HepG2 (cell line): ENCODE measurements around the gene XAB2. TPM values are rescaled to one million over a fixed set of nuclear protein-coding genes. Genes with fewer than 3 reads are reported as not detected.
A peak's percentile ranks its signal among the peaks of the same experiment; 100 is the strongest.

Experiments used
- CEBPB ChIP-seq: IDR thresholded peaks from 2 replicates; pipeline ENCODE4 v1.6.1; 2011; ENCODE audit warnings: low read depth, low read length, improper control_type of control experiment, borderline replicate concordance
- ISL2 ChIP-seq: sonication (generic); formaldehyde crosslinking; IDR thresholded peaks from 2 replicates; pipeline ENCODE4 v1.5.0; 2020; ENCODE audit warnings: missing genetic modification reagents
- JARID2 ChIP-seq: sonication (generic); formaldehyde crosslinking; IDR thresholded peaks from 2 replicates; pipeline ENCODE4 v1.8.1; 2023; ENCODE audit warnings: missing genetic modification reagents, inconsistent platforms; ENCODE audit not compliant: insufficient replicate concordance
- KAT8 ChIP-seq: IDR thresholded peaks from 2 replicates; pipeline ENCODE4 v1.6.1; 2016; ENCODE audit warnings: missing genetic modification reagents, missing compliant biosample characterization
- KLF12 ChIP-seq: sonication (generic); formaldehyde crosslinking; IDR thresholded peaks from 2 replicates; pipeline ENCODE4 v1.4.0; 2020; ENCODE audit warnings: missing genetic modification reagents, borderline replicate concordance
- KLF16 ChIP-seq, 2 experiments: sonication (generic) in 1 of 2; formaldehyde crosslinking in 1 of 2; IDR thresholded peaks; 2 replicates each; pipeline versions ENCODE4 v1.6.1 to v1.8.0; 2016 to 2023; ENCODE audit warnings: missing genetic modification reagents in 2 of 2, missing compliant biosample characterization in 1 of 2
- NCOR1 ChIP-seq: fragments of 200-600 bp; sonication (generic); IDR thresholded peaks from 2 replicates; pipeline ENCODE4 v1.7.0; 2017; ENCODE audit warnings: antibody characterized with exemption, low read length, borderline replicate concordance
- PHF21A ChIP-seq: sonication (generic); formaldehyde crosslinking; IDR thresholded peaks from 2 replicates; pipeline ENCODE4 v1.5.0; 2020; ENCODE audit warnings: mild to moderate bottlenecking, missing genetic modification reagents
- RFX3 ChIP-seq: IDR thresholded peaks from 2 replicates; pipeline ENCODE4 v1.6.1; 2016; ENCODE audit warnings: missing biosample characterization, missing genetic modification reagents
- ZNF136 ChIP-seq: sonication (generic); formaldehyde crosslinking; IDR thresholded peaks from 2 replicates; pipeline ENCODE4 v1.8.1; 2022; ENCODE audit warnings: low read depth, mild to moderate bottlenecking, moderate library complexity, missing genetic modification reagents
- ZNF432 ChIP-seq: sonication (generic); formaldehyde crosslinking; IDR thresholded peaks from 2 replicates; pipeline ENCODE4 v1.5.0; 2020; ENCODE audit warnings: missing genetic modification reagents, mild to moderate bottlenecking, borderline replicate concordance
- ZNF616 ChIP-seq: sonication (generic); formaldehyde crosslinking; IDR thresholded peaks from 2 replicates; pipeline ENCODE4 v1.5.0; 2020; ENCODE audit warnings: low read depth, mild to moderate bottlenecking, missing genetic modification reagents
- ZNF674 ChIP-seq: sonication (generic); formaldehyde crosslinking; IDR thresholded peaks from 2 replicates; pipeline ENCODE4 v1.5.0; 2020; ENCODE audit warnings: low read depth, mild to moderate bottlenecking, missing genetic modification reagents
- ZNF772 ChIP-seq: sonication (generic); formaldehyde crosslinking; IDR thresholded peaks from 2 replicates; pipeline ENCODE4 v1.5.0; 2020; ENCODE audit warnings: mild to moderate bottlenecking, missing genetic modification reagents
- polyA plus RNA-seq, 8 experiments: library from polyadenylated mRNA; depleted of rRNA in 3 of 8; stranded (reverse) in 7 of 8; unstranded in 1 of 8; fragments of >200 nt; fragmentation: Illumina TruSeq in 4 of 8; extraction: Trizol in 4 of 8; gene quantifications; 2 replicates each; pipeline versions ENCODE4 v1.2.1 to v1.2.3, GENCODE V29; 2011 to 2016; ENCODE audit warnings: low read depth in 4 of 8, missing spikeins in 1 of 8, mixed read lengths in 1 of 8; ENCODE audit not compliant: insufficient read depth in 1 of 8
- total RNA-seq, 5 experiments: library from RNA; depleted of rRNA; stranded (reverse); fragments of >200 nt; fragmentation: Illumina TruSeq; extraction: Trizol; gene quantifications; 2 replicates each; pipeline ENCODE4 v1.2.3, GENCODE V29; 2016; ENCODE audit warnings: low read depth in 1 of 5
- TF ChIP-seq, protein P1 (sequence below): sonication (generic); formaldehyde crosslinking; IDR thresholded peaks from 2 replicates; pipeline ENCODE4 v1.5.0; 2020; ENCODE audit warnings: missing genetic modification reagents
- TF ChIP-seq, protein P2 (sequence below), 2 experiments: sonication (generic) in 1 of 2; formaldehyde crosslinking in 1 of 2; IDR thresholded peaks; 2 replicates each; pipeline versions ENCODE4 v1.6.1 to v1.9.0; 2014 to 2022; ENCODE audit warnings: antibody characterized with exemption in 1 of 2, borderline replicate concordance in 1 of 2, inconsistent platforms in 1 of 2, low read depth in 1 of 2, missing genetic modification reagents in 1 of 2
- TF ChIP-seq, protein P3 (sequence below): sonication (generic); formaldehyde crosslinking; IDR thresholded peaks from 2 replicates; pipeline ENCODE4 v1.5.0; 2020; ENCODE audit warnings: mild to moderate bottlenecking, missing genetic modification reagents
- TF ChIP-seq, protein P4 (sequence below): sonication (generic); formaldehyde crosslinking; IDR thresholded peaks from 2 replicates; pipeline ENCODE4 v1.8.0; 2022; ENCODE audit warnings: mild to moderate bottlenecking, missing genetic modification reagents, moderate library complexity

The XAB2 gene
- total and polyA plus RNA-seq, 2 of the 13 experiments (the other 11 are each of a cell fraction or from before 2014, with no cell fraction given): 6.2 to 23.9 TPM

DNA sequence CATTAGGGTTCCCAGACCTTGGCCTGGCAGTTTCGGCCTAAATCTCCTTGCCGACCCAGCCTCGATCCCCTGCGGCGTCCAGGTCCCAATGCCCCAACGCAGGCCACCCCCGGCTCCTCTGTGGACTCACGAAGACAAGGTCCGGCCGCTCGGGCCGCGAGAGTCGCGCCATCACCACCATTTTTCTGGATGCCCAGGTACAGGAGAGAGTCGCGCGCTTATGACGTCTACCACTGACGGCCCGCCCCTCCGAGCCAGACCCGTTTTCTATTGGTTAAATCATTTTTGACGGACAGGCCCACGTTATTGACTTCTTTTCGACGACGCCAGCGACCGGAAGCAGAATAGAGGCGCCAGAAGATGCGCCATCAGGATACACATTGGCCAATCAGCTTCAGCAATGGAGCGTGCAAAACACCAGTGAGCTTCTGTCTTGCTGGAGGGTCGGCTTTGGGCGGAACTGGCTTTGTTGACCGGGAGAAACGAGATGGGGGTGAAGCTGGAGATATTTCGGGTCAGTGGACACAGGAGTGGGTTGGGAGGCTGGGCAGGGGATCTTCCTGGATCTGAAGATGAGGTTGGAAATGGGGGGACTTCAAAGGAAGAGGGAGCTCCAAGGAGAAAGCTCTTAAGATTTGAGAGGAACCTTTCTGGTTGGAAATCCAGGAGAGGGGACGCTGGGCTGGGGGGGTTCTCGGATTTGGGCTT lies at the start of gene XAB2, which contains the start of gene PET100 (continued):
- TF ChIP-seq, protein P1, sequence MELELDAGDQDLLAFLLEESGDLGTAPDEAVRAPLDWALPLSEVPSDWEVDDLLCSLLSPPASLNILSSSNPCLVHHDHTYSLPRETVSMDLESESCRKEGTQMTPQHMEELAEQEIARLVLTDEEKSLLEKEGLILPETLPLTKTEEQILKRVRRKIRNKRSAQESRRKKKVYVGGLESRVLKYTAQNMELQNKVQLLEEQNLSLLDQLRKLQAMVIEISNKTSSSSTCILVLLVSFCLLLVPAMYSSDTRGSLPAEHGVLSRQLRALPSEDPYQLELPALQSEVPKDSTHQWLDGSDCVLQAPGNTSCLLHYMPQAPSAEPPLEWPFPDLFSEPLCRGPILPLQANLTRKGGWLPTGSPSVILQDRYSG (CRISPR knock-in tag): no peak
- TF ChIP-seq NCOR1: no peak; the same call in 1 of the 2 replicates
- no peak for TF ChIP-seq ZNF674
- TF ChIP-seq ZNF772 (CRISPR knock-in tag): no peak
- TF ChIP-seq RFX3 (CRISPR knock-in tag): no peak
- no peak for TF ChIP-seq ZNF616 (CRISPR knock-in tag)
- TF ChIP-seq ISL2 (CRISPR knock-in tag): peak; percentile 45; the same call in 1 of the 2 replicates
- TF ChIP-seq, protein P2, sequence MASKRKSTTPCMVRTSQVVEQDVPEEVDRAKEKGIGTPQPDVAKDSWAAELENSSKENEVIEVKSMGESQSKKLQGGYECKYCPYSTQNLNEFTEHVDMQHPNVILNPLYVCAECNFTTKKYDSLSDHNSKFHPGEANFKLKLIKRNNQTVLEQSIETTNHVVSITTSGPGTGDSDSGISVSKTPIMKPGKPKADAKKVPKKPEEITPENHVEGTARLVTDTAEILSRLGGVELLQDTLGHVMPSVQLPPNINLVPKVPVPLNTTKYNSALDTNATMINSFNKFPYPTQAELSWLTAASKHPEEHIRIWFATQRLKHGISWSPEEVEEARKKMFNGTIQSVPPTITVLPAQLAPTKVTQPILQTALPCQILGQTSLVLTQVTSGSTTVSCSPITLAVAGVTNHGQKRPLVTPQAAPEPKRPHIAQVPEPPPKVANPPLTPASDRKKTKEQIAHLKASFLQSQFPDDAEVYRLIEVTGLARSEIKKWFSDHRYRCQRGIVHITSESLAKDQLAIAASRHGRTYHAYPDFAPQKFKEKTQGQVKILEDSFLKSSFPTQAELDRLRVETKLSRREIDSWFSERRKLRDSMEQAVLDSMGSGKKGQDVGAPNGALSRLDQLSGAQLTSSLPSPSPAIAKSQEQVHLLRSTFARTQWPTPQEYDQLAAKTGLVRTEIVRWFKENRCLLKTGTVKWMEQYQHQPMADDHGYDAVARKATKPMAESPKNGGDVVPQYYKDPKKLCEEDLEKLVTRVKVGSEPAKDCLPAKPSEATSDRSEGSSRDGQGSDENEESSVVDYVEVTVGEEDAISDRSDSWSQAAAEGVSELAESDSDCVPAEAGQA (IDR thresholded peaks at IDR 0.05; ENCODE audit: low read depth): peak; percentile 88
- TF ChIP-seq, protein P2 (CRISPR knock-in tag; IDR thresholded peaks at IDR 0.05; ENCODE audit: borderline replicate concordance): no peak
- TF ChIP-seq ZNF432: no peak
- no peak for TF ChIP-seq CEBPB
- no peak; a peak in 1 of 4 replicates for TF ChIP-seq KLF16 (CRISPR knock-in tag; IDR thresholded peaks at IDR 0.05)
- TF ChIP-seq PHF21A (CRISPR knock-in tag): 0 out of 2 replicates have a peak, but pooled peaks have one; percentile 29
- TF ChIP-seq, protein P3, sequence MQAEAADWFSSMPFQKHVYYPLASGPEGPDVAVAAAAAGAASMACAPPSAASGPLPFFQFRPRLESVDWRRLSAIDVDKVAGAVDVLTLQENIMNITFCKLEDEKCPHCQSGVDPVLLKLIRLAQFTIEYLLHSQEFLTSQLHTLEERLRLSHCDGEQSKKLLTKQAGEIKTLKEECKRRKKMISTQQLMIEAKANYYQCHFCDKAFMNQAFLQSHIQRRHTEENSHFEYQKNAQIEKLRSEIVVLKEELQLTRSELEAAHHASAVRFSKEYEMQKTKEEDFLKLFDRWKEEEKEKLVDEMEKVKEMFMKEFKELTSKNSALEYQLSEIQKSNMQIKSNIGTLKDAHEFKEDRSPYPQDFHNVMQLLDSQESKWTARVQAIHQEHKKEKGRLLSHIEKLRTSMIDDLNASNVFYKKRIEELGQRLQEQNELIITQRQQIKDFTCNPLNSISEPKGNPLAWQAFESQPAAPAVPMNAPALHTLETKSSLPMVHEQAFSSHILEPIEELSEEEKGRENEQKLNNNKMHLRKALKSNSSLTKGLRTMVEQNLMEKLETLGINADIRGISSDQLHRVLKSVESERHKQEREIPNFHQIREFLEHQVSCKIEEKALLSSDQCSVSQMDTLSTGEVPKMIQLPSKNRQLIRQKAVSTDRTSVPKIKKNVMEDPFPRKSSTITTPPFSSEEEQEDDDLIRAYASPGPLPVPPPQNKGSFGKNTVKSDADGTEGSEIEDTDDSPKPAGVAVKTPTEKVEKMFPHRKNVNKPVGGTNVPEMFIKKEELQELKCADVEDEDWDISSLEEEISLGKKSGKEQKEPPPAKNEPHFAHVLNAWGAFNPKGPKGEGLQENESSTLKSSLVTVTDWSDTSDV (CRISPR knock-in tag): peak; percentile 16; the same call in 1 of the 2 replicates
- TF ChIP-seq KLF12: peak; percentile 70; the same call in 1 of the 2 replicates
- no peak for TF ChIP-seq ZNF136
- TF ChIP-seq KAT8 (CRISPR knock-in tag): peak; percentile 99
- TF ChIP-seq, protein P4, sequence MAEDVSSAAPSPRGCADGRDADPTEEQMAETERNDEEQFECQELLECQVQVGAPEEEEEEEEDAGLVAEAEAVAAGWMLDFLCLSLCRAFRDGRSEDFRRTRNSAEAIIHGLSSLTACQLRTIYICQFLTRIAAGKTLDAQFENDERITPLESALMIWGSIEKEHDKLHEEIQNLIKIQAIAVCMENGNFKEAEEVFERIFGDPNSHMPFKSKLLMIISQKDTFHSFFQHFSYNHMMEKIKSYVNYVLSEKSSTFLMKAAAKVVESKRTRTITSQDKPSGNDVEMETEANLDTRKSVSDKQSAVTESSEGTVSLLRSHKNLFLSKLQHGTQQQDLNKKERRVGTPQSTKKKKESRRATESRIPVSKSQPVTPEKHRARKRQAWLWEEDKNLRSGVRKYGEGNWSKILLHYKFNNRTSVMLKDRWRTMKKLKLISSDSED: no peak
- TF ChIP-seq JARID2: no peak
